Activated T-helper 1 cell treated with anti-CD3 and anti-CD28 coated beads, Interleukin-12 subunit alpha, Interleukin-12 subunit beta, Interleukin-2, Interleukin-4 antibody, amounts not matched to agents 30 ng/mL and 10 ng/mL and 1 ng/mL, durations not matched to agents 14 hours and 24 hours and 36 hours (primary cell): ENCODE measurements around the gene AOPEP. TPM values are rescaled to one million over a fixed set of nuclear protein-coding genes. Genes with fewer than 3 reads are reported as not detected.

Source experiments
- DNase-seq: peaks from one replicate; pipeline ENCODE4 v3.0.0; 2021; ENCODE audit warnings: low spot score
- H3K27ac Mint-ChIP-seq: one replicate; pipeline ENCODE4 v1.8.0; 2021; ENCODE audit warnings: mild to moderate bottlenecking, mixed read lengths
- H3K27me3 Mint-ChIP-seq: one replicate; pipeline ENCODE4 v1.8.0; 2022; ENCODE audit warnings: mild to moderate bottlenecking, moderate library complexity, mixed read lengths; ENCODE audit not compliant: insufficient read depth
- H3K36me3 Mint-ChIP-seq: one replicate; pipeline ENCODE4 v1.8.0; 2021; ENCODE audit warnings: low read depth, mixed read lengths
- H3K4me1 Mint-ChIP-seq: one replicate; pipeline ENCODE4 v1.8.0; 2021; ENCODE audit warnings: low read depth, mixed read lengths
- H3K4me3 Mint-ChIP-seq: one replicate; pipeline ENCODE4 v1.8.0; 2021; ENCODE audit warnings: mild to moderate bottlenecking, moderate library complexity, mixed read lengths
- H3K9me3 Mint-ChIP-seq: one replicate; pipeline ENCODE4 v1.8.0; 2021; ENCODE audit warnings: mixed read lengths
- intact Hi-C: fragments of 100-400 bp; cut with micrococcal nuclease; formaldehyde crosslinking; loops from one replicate; pipeline ENCODE4 v1.15.1; 2024
- total RNA-seq: library from RNA; stranded (reverse); gene quantifications from 2 replicates; pipeline ENCODE4 v1.2.3, GENCODE V29; 2022

The AOPEP gene
- total RNA-seq, 1 donor from 2014 or later, result 22.5 TPM

GRCh38 chr9:95129476-95130291 is 403.2 kb downstream of the AOPEP start:
- H3K36me3 Mint-ChIP-seq, result peaks cover 1% of the 10 kb centered on the region
- no peak overlapping the region for H3K27ac Mint-ChIP-seq
- no peaks in the 10 kb centered on the region for H3K27me3 Mint-ChIP-seq
- H3K9me3 Mint-ChIP-seq, result no peaks in the 10 kb centered on the region
- peaks cover 7% of the 10 kb centered on the region for H3K4me1 Mint-ChIP-seq
- no peak overlapping the region for H3K4me3 Mint-ChIP-seq
- no peak for DNase-seq
- intact Hi-C loops, result loop anchor here (5.0 kb wide), 1 partner anchor 267 kb away; no protein-coding TSS in a partner anchor

DNA sequence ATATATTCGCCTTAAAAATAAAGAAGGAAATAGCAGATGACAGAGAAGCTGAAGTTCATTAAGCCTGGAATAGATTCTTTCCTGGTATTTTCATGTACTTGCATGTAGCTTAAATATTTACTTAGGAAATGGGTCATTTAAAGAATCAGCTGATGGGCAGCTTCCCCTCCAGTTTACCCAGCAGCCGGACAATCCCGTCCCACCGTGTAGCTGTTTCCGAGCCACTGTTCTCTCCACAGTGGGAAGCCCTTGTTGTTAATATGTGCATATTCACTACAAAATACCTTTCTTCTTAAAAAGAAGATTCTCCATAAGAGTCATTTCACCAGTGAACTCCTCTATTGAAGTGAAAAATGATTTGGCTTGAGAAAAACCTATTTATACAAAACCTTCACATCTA is 404.0 kb downstream of the AOPEP start:
- intact Hi-C loops, result no loop called here
- H3K9me3 Mint-ChIP-seq, result no peaks in the 10 kb centered on the region
- H3K27ac Mint-ChIP-seq, result no peak overlapping the region
- H3K4me3 Mint-ChIP-seq, result no peak overlapping the region
- no peaks in the 10 kb centered on the region for H3K27me3 Mint-ChIP-seq
- H3K4me1 Mint-ChIP-seq, result peaks cover 7% of the 10 kb centered on the region
- DNase-seq, result no peak
- H3K36me3 Mint-ChIP-seq, result peaks cover 1% of the 10 kb centered on the region

DNA sequence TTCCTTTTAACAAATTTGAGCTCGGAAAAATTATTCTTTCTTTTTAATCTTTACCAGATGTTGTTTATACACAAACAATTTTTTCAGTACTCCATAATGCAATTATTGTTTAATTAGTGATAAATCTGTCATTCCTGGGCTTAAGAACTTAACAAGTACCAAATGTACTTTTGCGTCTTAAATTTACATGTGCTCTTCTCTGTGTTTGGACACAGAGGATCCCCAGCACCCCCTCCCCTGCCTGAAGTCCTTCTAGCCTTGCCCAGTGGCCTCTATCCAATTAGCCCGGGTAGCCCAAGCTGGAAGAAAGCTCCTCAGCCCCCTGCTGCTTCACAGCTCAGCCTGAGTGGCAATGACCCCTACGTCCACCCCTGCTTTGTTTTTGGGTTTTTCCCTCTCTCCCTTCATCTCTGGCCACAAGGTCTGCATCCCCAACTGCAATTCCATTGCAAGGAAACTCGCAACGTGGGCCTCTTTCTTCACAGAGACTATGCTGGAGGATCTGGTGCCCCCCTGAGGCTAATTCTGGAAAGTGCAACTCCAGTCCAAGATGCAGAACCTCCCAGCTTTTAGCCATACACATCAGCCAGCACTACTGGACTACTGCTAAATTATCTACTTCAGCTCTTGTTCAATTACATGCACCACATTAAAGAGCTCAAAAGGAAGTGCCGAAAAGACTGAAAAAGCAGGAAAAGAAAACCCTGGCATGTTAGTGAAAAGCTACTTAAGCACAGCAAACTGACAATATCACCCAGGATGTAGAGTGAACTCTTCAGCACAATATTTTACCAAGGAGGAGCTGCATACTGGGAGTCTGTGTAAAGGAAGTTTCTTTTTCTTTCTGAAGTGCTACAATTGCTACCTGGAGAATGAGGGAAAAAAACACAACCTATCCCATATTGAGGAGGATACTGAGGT is 404.8 kb downstream of the AOPEP start:
- no peak overlapping the region for H3K27ac Mint-ChIP-seq
- H3K9me3 Mint-ChIP-seq, result no peaks in the 10 kb centered on the region
- no peaks in the 10 kb centered on the region for H3K27me3 Mint-ChIP-seq
- H3K36me3 Mint-ChIP-seq, result peaks cover 1% of the 10 kb centered on the region
- no peak overlapping the region for H3K4me3 Mint-ChIP-seq
- DNase-seq, result peak; percentile 26
- peaks cover 7% of the 10 kb centered on the region for H3K4me1 Mint-ChIP-seq
- intact Hi-C loops, result loop anchor here (1.0 kb wide), 4 partner anchors 137 to 1087 kb away; no protein-coding TSS in a partner anchor

DNA sequence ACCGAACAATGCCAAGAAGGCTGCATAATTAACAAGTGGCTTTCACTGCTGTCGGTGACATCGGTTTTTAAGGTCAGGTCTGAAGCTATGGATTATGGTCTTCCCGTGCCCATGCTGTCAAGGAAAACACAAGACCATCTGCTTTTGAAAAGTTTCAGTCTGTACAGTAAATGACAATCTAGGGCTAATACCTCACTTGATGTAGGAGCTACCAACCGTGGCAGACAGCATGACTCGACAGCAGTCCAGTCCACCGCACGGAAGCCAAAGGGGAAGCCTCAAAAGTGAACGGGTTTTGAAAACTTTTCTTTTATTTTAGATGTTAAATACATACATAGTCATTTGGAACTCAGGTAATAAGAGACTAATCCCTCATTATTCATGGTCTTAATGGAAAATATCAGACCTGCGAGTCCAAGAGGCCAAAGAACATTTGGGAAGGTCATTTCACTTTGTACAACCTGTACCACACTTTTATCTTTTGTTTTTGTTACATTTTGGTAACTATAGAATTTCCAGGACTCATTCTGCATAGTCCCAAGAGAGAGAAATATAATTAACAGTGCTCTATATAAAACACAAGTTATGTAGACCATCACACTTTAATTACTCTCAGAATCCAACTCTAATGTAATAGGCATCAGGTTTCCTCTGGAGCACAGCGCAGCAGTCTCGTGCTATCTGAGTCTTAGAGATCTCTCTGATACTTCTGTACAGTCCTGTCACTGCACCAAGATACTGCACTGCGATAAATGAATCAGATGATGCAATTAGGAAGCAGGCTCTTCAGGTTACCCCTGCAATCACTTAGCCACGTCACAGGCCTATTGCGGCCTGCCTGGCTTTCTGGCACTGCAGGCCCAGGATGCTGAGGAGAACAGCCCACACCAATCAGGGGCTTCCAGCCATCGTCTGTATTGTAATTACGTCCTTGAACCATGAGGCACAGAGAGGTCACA is 406.1 kb downstream of the AOPEP start:
- intact Hi-C loops, result no loop called here
- Mint-ChIP-seq H3K4me3 (no peak overlapping the region), H3K27ac (no peak overlapping the region), H3K27me3 (no peaks in the 10 kb centered on the region), H3K4me1 (peaks cover 7% of the 10 kb centered on the region), H3K9me3 (no peaks in the 10 kb centered on the region), H3K36me3 (peaks cover 1% of the 10 kb centered on the region)
- DNase-seq, result no peak

DNA sequence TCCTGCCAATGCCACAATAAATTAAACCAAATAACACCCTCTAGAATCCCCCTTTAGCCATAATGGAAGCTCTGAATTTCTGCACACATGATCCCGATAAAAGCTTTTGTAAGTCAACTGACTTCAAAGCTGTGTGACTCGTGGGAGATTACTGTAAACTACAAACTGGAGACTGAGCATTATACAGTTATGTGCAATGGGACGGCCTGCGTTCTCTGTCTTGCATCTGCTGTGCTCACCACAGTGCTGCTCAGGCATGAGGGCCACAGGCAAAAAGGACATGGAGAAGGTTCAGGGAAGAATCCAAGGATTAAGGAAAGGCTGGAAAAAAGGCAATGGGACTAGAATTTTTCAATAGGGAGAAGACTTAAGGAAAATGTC is 406.8 kb downstream of the AOPEP start:
- peaks cover 7% of the 10 kb centered on the region for H3K4me1 Mint-ChIP-seq
- H3K27ac Mint-ChIP-seq, result no peak overlapping the region
- DNase-seq, result no peak
- intact Hi-C loops, result no loop called here
- no peak overlapping the region for H3K4me3 Mint-ChIP-seq
- no peaks in the 10 kb centered on the region for H3K9me3 Mint-ChIP-seq
- H3K36me3 Mint-ChIP-seq, result peaks cover 1% of the 10 kb centered on the region
- no peaks in the 10 kb centered on the region for H3K27me3 Mint-ChIP-seq

- Mint-ChIP-seq H3K4me3 (no peak overlapping the region), H3K9me3 (no peaks in the 10 kb centered on the region), H3K27me3 (no peaks in the 10 kb centered on the region), H3K27ac (no peak overlapping the region), H3K4me1 (peaks cover 7% of the 10 kb centered on the region), H3K36me3 (peaks cover 1% of the 10 kb centered on the region)
- intact Hi-C loops, result no loop called here
- DNase-seq, result no peak
These were observed 408.0 kb downstream of the AOPEP start for GRCh38 chr9:95134457-95134881.

DNA sequence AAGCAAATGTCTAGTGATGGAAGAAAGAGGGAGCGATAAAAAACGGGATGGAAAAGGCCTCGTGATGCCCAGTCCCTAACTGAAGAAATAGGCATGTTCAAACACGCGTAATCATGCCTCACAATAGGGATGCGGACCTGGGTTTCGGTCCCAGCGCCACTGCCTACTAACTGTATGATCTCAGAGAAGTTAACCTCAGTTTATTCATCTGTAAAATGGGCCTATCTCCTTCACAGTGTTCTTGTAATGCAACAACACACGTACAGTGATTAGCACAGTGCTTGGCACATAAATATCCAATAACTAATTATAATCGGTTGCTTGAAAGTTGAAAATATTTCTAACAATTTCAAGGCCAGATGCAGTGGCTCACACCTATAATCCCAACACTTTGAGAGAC is 409.3 kb downstream of the AOPEP start:
- no peak overlapping the region for H3K27ac Mint-ChIP-seq
- DNase-seq, result no peak
- intact Hi-C loops, result no loop called here
- H3K36me3 Mint-ChIP-seq, result peaks cover 1% of the 10 kb centered on the region
- H3K9me3 Mint-ChIP-seq, result no peaks in the 10 kb centered on the region
- no peak overlapping the region for H3K4me3 Mint-ChIP-seq
- H3K27me3 Mint-ChIP-seq, result no peaks in the 10 kb centered on the region
- H3K4me1 Mint-ChIP-seq, result peaks cover 7% of the 10 kb centered on the region

Other genes starting within 250 kb of the AOPEP start
- gene PCAT7, start 171.6 kb upstream of the AOPEP start, total RNA-seq, result not detected in 2 replicates
- gene FBP2, start 132.9 kb upstream of the AOPEP start, total RNA-seq, result not detected in 2 replicates
- gene FBP1, start 87.2 kb upstream of the AOPEP start, total RNA-seq, result 0.39 TPM in 1 of 2 replicates, not detected in the other